Measurements from ENCODE around the gene GLRX3.

DNA sequence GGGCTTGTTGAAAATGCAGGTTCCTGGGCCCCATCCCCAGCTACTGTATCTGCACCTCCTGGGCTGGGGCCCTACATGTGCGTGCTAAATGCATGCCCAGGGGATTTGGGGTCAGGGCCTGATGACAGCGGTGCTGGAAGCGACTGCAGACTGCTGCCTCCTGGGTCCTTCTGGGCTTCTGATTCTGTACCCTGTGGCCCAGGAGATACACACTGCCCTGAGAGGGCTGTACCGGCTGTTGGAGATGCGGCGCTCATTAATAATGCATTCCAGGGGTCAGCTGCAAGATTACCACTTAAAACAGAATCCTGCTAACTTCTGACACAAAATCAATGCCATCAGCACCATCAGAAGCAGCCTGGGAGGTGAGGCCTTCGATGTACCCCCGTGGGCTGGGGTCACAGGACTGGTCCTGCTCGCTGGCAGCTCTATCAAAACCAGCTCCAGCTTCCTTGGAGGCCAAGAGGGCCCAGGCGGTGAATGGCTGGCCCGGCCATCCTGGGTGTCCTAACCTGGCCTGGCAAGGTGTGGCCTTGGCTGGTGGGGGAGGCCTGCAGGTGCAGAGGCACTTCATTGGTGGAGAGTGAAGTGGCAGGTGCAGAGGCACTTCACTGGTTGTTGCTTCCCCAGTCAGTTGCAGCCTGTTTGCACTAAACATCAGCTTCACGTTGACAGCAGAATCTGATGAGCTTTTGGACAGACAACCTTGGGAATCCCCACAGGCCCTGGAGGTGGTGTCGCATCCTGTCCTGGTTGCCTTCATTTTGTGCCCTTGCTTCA is 79.2 kb downstream of the GLRX3 start:
- no peak for TF ChIP-seq EZH2 (IDR thresholded peaks at IDR 0.05; ENCODE audit: borderline replicate concordance, low read length)
- TF ChIP-seq, protein P1, sequence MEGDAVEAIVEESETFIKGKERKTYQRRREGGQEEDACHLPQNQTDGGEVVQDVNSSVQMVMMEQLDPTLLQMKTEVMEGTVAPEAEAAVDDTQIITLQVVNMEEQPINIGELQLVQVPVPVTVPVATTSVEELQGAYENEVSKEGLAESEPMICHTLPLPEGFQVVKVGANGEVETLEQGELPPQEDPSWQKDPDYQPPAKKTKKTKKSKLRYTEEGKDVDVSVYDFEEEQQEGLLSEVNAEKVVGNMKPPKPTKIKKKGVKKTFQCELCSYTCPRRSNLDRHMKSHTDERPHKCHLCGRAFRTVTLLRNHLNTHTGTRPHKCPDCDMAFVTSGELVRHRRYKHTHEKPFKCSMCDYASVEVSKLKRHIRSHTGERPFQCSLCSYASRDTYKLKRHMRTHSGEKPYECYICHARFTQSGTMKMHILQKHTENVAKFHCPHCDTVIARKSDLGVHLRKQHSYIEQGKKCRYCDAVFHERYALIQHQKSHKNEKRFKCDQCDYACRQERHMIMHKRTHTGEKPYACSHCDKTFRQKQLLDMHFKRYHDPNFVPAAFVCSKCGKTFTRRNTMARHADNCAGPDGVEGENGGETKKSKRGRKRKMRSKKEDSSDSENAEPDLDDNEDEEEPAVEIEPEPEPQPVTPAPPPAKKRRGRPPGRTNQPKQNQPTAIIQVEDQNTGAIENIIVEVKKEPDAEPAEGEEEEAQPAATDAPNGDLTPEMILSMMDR (IDR thresholded peaks at IDR 0.05; ENCODE audit: low read length): no peak

All from OCI-LY1 (cell line).